GM21526 (cell line): ENCODE results near the gene ABLIM3.

Experiments
- ATAC-seq: cut with Tn5 transposase; IDR thresholded peaks from one replicate; pipeline ENCODE4 v1.9.1; 2021; ENCODE audit warnings: moderate library complexity; ENCODE audit not compliant: unreplicated experiment, low FRiP score

Gene ABLIM3

DNA sequence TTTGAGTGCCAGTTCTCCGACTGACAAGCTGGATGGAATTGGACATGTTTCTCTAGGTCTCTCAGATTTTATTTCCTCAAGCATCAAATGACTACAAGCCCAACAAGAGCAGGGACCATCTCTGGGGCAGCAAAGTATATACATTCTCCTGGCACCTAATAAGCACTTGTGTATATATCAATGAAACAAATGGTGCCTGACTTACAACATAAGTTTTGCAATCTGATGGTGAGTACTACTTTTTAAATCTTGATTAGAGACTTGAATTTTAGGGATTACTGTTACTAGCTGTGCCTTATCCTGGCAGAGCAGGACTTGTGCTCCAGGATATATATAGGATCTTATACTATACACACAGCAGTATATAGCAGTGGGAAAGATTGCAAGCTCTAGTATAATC lies 8.8 kb upstream of the ABLIM3 start:
- ATAC-seq: no peak

DNA sequence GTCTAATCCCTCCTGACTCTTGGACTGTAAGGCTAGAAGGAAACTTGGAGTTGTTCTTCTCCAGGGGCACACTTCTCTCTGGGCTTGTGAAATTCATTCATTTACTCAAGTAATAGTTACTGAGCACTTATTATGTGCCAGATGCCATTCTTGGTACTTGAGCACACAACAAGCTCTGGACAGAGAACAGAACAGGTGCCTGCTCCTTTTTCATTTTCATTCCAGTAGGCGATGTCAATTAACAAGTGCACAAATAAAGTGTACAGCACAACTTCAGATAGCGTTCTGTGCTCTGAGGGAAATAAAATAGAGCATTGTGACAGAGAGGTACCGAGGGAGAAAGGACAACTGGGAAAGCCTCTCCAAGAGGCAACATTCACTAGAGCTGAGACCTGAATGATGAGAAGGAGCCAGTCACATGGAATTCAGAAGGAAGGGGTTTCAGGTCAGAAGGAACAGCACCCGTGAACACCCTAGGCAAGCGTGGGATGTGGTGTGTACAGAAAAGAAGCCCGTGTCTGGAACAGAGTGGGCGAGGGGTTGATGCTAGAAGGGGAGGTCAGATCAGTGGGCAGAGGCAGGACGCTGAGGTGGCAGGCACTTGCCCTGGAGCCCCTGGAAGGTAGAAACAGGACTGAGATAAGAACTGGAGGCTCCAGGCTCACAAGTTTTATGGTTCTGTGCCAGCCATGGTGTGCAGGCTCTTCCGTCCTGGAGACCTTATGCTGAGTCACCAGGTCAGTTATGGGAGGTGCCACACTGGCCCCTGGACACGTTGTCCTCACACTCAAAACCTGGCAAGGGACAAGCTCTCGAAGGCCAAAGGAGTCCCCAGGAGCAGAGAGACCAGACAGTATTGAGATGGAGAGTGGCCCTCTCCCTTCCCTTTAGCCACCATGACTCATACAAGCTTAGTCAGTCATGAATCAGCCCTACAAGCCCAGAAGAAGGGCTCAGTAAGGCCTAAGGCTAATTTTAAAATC lies 7.2 kb upstream of the ABLIM3 start:
- no peak for ATAC-seq

DNA sequence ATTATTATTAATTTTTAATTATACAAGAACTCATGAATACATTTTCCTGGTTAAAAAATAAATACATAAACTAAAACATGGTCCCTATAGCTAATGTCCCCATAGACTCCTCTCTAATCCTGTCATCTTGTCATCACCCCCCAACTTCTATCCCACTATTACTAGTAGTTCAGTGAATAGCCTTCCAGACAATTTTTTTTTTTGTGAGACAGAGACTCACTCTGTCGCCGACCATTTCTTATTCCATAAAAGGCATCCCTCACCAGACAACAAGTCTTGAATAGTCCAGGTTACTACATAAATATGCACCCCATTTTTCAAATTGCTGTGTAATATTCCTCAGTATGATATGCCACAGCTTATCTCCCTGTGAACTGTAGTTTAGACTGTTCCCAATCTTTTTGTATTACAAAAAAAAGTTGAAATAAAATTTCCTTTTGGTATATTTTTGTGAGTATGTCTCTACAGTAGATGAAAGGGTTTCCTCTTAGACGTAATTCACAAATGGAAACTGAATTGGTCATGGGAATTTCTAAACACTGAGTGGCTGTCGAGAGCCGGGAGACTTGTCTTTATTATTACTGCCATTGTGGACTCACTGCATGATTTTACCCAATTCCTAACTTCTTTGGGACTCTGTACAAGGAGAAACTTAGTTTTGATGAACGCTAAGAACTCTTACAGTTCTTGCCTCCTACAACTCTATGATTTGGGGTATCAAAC lies 6.4 kb upstream of the ABLIM3 start:
- ATAC-seq: no peak

DNA sequence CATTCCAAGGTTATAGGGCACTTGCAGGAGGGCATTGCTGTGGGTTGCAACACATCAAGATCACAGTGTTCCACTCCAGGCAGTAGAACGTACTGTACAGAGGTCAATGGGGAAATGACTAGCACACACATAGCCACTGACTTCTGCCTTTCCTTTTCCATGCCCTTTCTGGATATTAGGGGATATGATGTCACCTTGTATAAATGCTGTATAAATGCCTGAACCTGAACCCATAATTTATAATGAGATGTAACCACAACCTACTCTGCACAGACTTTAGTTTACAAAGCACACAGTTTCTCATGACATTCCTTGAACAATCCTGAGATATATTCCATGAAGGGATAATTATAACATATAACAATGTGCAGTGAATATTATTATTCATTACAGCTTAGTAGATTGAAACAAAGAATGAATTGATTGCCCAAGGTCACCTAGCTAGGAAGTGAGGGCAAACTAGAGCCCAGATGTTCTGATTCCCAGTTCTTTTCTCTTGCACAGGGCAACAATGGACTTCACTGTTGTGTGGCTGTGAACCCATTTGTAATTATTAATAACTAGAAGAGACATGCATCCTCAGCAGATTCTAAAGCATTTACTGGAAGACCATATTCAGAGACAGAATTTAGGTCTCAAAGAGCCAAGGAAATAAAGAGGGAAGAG lies 5.6 kb upstream of the ABLIM3 start:
- no peak for ATAC-seq

DNA sequence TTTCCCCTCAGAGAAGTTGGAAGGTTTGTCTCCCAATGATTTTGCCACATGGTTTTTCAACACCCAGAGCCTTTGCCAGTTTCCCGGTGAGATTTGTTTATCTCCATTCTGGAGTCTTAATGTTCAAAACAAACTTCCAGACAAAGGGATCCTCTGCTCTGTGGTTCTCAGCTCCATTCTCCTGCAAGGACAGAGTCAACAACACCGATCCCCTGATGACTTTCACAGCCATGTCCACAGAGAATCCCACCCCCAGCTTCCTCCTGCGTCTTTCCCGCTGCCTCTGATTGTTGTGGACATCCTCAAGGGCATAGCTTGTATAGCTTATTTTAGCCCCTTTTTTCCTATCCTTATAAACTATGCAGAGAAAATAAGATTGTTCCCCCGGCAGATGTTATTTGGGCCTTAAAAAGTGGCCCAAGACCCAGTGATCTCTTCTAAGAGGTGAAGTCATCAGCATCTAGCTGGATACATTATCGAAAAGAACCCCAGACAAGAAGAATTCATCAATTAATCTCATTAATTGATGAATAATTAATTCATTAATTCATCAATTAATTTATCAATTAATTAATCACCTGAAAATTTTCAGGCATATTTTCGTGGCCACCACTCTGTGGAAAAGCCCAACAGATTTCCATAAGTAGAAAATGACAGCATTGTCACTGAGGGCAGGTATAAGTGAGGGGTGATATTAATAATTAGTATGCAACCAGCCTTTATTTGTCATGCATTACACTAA lies 2.9 kb upstream of the ABLIM3 start:
- ATAC-seq: no peak

DNA sequence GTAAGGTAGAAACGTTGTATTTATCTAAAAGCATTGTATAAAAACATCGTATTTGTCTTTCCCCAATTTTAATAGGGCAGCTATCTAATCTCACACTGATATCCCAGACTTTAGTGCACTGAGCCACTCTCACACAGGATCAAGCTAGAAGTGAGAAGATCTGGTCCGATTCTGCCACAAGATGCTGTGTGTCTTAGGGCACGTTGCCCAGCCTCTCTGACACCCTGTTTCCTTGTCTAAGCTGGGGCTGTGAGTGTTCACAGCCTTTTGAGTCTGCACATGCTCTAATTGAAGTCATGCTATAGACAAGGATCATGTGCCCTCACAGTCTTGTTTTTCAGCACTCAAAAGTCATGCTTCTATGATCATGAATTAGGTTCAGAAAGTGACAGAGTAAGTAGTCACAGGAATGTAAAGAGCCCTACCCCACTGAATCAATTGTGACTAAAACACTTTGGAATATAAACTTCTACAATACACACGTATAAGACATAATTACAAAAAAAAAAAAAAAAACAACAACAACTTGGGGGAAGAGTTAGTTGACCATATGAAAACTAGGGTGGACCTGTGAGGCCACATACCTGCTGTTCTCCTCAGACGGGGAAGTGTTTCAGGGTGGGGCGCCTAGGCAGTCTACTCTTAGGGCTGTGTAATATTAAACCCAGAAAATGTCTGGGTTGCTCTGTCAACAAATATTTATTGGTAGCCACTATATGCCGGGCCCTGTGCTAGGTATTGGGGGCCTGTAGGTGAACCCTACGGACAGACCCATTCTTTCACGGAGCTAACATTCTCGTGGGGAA lies 893 bp upstream of the ABLIM3 start:
- ATAC-seq: no peak

DNA sequence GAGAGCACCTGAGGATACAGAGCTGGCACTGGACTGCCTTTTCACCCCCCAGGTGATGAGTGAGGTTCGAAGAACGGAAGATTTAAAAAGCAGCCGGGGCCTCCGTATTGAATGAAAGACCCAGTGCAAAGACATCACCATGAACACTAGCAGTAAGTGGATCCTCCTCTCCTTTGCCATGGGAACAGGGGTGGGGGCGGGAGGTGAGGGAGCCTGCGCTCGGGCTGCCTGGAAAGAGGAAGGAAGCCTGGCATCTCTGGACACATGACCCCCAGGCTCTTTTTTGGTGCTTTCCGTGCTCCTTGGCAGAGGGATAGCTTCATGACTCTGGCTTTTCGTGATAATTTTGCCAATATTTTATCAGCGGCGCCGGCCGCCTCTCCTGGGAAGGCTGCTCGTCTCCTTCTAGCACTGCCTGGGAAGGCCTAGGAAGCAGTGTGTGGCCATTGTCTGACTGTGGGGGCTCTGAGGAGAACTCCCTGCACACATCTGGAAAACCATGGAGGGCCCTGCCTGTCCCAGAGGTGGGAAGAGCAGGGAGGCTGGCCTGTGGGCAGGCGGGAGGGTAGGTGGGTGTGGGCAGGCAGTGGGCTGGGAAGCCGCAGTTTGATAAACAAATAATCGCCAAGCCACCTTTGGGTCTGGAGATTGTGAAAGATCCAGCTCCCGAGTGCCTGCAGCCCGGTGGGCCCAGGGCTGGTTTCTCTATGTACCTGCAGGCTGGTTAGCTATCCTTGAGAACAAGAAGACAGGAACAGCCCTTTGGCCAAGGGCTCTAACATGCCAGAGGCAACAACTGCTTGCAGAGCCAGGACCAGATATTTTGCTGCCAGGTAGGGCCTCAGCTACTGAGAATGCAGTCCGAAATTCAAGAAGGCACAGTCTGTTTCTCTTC lies 911 bp downstream of the ABLIM3 start:
- ATAC-seq: no peak

DNA sequence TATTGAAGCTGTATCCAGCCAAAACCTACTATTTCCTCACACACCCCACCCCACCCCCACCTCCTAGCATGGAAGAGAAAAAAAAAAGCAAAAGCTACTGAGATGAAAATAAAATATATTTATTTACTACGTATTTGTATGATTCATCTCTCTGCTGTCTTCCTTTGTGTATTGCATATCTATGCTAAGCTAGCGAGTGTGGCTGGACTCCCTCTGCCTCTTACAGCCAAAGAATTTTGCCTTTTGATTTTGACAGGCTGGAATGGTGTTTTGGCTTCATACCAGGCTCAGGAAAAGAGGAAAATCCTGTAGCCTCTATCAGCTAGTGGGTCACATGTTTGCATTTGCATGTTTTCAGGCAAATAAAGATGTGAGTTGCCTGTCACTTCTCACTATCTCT lies 2.2 kb downstream of the ABLIM3 start:
- no peak for ATAC-seq

DNA sequence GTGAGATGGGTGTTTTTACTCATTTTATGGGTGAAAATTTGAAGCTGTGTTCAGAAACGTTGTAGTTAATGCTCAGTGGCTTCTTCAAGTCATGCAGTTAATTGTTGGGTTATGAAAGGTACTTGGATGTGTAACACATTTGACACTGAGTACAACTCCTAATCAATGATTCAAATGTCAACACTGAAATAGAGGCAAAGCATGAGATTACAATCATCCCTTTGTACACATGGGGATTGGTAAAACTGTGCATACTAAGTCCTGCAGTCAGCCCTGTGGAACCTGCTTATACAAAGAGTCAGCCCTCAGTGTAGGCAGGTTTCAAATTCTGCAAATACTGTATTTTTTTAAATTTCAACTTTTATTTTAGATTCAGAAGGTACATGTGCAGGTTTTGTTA lies 3.3 kb downstream of the ABLIM3 start:
- no peak for ATAC-seq

DNA sequence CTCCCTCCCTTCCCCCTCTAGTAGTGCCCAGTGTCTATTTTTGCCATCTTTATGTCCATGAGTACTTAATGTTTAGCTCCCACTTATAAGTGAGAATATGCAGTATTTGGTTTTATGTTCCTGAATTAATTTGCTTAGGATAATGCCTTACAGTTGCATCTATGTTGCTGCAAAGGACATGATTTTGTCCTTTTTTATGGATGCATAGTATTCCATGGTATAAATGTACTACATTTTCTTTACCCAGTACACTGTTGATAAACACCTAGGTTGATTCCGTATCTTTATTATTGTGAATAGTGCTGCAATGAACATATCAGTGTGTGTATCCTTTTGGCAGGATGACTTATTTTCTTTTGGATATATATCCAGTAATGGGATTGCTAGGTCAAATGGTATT lies 3.8 kb downstream of the ABLIM3 start:
- no peak for ATAC-seq

DNA sequence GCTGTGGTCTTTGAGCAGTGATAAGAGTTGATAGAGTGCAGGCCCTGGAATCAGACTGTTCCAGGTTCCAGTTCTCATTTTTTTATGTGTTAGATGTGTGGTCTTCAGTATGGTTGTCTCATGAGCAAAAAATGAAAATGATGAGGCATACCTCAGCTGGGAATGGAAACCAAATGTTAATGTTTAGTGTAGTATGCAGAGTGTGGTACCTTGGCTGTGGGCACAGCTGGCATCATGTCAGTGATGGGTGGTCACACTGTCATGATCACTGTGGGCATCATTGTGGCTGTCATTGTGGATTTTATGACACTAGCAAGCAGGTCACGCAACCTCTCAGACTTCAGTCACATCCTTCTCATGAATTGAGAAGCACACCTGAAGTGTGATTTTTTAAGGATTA lies 6.4 kb downstream of the ABLIM3 start:
- ATAC-seq: no peak

DNA sequence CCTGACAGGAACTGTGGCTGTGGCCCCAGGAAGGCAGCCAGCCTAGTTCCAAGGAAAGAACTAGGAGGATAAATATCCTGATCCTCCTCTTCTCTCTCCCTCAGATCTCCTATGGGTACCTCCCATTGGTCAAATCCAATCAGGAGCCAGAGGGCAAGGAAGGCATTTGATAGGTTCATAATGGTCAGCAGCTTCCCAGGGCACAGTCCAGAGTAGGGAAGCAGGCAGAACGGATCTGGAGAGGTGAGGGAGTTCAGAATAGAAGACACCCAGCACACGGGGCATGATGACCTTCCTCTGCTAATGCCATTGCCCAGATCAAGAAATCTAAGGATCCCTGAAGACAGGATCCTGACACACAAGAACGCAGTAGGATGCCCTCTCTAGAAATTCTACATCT lies 8.6 kb downstream of the ABLIM3 start:
- no peak for ATAC-seq

DNA sequence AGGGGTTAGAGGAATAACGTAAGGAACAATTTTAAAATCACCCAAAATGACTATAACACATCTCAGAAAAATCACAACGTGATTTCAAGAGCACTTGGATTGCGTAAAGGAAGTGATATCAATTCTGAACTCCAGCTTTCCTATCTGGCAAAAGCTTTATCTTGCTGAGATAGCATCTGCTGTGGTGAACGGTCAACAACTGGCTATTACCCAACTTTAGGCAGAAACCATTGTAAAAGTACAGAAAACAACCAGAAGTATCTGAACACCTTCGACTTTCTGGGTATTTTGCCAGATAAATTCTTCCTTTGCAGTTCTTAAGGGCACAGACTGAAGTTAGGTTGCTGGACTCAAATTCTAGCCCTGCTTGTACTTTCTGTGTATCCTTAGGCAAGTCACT lies 9.2 kb downstream of the ABLIM3 start:
- ATAC-seq: no peak

DNA sequence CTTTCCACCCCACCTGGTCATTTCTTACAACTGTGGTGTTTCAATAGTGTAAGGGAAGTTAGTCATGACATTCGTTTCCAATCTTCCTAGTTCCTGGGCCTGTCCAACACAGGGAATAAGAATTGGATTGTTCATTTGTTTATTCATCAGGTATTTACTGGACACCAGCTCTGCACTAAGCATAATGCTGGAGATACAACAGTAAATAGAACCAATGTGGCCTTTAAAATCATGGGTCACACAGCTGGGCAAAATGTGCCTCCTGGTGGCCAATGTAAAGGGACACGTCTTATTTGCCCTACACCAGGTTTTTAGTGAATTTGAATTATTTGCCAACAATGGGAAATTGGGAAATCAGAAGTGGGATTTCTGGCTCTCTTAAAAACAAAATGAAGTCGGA lies 10.4 kb downstream of the ABLIM3 start:
- ATAC-seq: no peak

DNA sequence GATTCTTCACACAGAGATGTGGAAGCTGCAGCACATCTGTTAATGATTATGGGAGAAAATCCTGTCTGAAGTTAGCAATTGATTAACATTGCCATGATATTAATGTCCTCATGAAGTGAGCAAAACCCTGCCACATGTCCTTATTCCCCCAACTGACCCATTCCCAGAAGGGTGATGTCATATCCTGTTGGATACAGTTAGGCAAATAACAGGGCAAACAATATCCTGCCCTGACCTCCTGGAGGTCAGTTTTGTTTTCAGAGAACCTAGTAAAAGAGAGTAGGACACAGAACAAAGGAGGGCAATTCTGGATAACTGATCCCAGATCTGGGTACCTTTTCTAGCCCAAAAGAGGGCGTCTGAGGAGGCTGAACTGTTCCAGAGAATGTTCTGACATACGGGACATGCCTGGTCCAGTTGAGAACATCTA lies 11.0 kb downstream of the ABLIM3 start:
- ATAC-seq: no peak

DNA sequence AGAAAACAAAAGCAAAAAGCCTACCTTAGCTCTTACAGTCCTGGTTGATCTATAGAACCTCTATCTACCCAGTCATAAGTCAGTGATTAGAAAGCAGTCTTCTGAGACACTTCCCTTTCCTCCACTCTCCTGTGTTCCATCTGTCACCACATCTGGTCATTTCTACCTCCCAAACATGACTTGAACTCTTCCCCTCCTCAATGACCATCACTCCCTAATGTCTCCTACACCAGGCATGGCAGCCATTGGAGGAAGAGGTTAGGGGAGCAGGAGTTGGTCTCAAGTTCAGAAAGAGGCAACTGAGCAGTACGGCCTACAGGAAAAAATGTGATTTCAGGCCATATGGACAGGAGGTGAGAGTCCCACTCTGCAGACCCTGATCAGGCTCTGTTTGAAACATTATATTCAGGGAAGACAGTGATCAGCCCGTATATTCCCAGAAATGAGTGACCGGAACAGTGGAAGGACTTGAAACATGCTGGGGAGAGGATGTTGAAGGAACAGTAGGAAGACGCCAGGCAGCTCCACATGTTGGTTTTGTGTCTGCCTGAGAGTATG lies 12.0 kb downstream of the ABLIM3 start:
- no peak for ATAC-seq

DNA sequence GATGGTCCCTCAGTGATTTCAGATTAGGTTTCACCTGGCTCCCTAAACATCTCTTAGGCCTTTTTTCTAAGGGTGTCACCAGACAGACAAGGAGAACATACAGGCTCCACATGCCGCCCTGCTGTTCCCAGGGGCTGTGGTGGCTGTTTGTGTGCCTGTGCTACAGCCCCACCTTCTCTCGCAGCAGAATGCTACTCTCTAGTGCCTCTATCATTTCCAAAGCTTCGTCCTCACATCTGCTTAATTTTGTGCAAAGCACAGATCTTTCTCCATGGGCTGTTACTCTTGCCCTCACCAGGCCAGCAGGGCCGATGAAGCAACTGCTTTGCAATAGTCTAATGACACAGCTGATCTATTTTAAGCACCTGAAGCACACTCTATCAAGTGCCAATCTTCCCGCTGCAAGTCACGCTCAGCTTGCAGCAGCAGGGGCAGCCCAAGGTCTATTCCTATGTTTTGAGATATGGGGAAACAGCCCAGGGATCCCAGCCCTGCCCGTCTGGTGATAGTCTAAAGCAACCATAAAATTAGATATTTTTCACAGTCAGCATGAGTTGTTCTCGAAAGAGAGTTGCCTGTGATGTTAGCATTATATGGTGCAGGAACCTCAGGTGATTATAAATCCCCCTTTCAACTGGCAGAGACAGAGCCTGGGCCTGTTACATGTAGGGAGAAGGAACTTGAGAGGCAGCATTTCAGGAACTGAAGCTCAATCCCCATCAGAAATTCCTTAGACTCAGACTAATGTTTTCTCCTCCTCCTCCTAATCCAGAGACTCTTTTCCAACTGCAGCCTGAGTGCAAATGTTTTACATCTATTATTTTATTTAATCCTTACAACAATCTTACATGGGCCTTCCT lies 12.7 kb downstream of the ABLIM3 start:
- no peak for ATAC-seq

DNA sequence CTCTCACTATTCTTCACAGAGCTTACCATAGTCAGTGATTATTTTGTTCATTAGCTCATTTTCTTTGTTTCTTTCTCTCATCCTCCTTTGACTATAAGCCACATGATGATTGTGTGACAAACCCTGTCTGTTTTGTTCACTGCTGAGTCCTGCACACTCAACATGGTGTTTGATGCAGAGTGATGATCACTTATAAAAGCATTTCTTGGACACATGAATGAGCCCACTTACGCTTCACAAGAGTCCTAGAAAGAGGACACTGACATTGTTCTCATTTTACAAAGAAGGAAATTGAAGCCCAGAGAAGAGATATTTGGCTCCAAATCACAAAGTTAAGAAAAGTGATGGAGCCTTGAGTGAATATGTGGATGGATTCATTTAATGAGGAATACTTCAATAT lies 13.4 kb downstream of the ABLIM3 start:
- ATAC-seq: no peak
